HEK293 (cell line): ENCODE measurements around the gene HHAT.

Experiments used
- HOXA7 ChIP-seq: sonication (generic); formaldehyde crosslinking; IDR thresholded peaks from 2 replicates; pipeline ENCODE4 v1.8.1; 2022; ENCODE audit warnings: missing genetic modification reagents, borderline replicate concordance
- MEIS1 ChIP-seq: sonication (generic); formaldehyde crosslinking; IDR thresholded peaks from 2 replicates; pipeline ENCODE4 v1.8.1; 2022; ENCODE audit warnings: missing genetic modification reagents, mild to moderate bottlenecking, borderline replicate concordance
- MZF1 ChIP-seq: fragments of 450-650 bp; formaldehyde crosslinking; IDR thresholded peaks from 2 replicates; pipeline ENCODE4 v1.5.1; 2017; ENCODE audit warnings: missing biosample characterization, missing genetic modification characterization, borderline replicate concordance
- SALL2 ChIP-seq: fragments of 450-650 bp; formaldehyde crosslinking; IDR thresholded peaks from 2 replicates; pipeline ENCODE4 v1.5.0; 2017; ENCODE audit warnings: missing biosample characterization, mild to moderate bottlenecking, missing genetic modification characterization, borderline replicate concordance
- ZNF140 ChIP-seq: fragments of 450-650 bp; formaldehyde crosslinking; IDR thresholded peaks from 2 replicates; pipeline ENCODE4 v1.5.1; 2016; ENCODE audit warnings: missing biosample characterization, missing genetic modification characterization
- ZNF174 ChIP-seq: fragments of 450-650 bp; formaldehyde crosslinking; IDR thresholded peaks from 2 replicates; pipeline ENCODE4 v1.5.0; 2017; ENCODE audit warnings: missing biosample characterization, mild to moderate bottlenecking, missing genetic modification characterization
- ZNF404 ChIP-seq: fragments of 450-650 bp; formaldehyde crosslinking; IDR thresholded peaks from 2 replicates; pipeline ENCODE4 v1.5.1; 2017; ENCODE audit warnings: missing biosample characterization, missing genetic modification characterization
- ZNF629 ChIP-seq: fragments of 450-650 bp; formaldehyde crosslinking; IDR thresholded peaks from 2 replicates; pipeline ENCODE4 v1.5.1; 2017; ENCODE audit warnings: missing biosample characterization, missing genetic modification characterization
- ZNF670 ChIP-seq: fragments of 450-650 bp; formaldehyde crosslinking; IDR thresholded peaks from 2 replicates; pipeline ENCODE4 v1.5.1; 2016; ENCODE audit warnings: missing biosample characterization, missing genetic modification characterization, low read depth
- TF ChIP-seq, protein P1 (sequence below): fragments of 450-650 bp; formaldehyde crosslinking; IDR thresholded peaks from 2 replicates; pipeline ENCODE4 v1.5.1; 2016; ENCODE audit warnings: missing biosample characterization, missing genetic modification characterization, low read depth
- TF ChIP-seq, protein P2 (sequence below): sonication (generic); formaldehyde crosslinking; IDR thresholded peaks from 2 replicates; pipeline ENCODE4 v1.8.1; 2022; ENCODE audit warnings: mild to moderate bottlenecking, moderate library complexity, missing genetic modification reagents
- TF ChIP-seq, protein P3 (sequence below): fragments of 450-650 bp; formaldehyde crosslinking; IDR thresholded peaks from 2 replicates; pipeline ENCODE4 v1.5.1; 2016; ENCODE audit warnings: missing biosample characterization, missing genetic modification characterization
- TF ChIP-seq, protein P4 (sequence below): fragments of 450-650 bp; formaldehyde crosslinking; IDR thresholded peaks from 2 replicates; pipeline ENCODE4; 2016; ENCODE audit warnings: missing biosample characterization, missing genetic modification characterization
- TF ChIP-seq, protein P5 (sequence below): fragments of 450-650 bp; formaldehyde crosslinking; IDR thresholded peaks from 2 replicates; pipeline ENCODE4 v1.5.1; 2016; ENCODE audit warnings: missing biosample characterization, missing genetic modification characterization, low read depth

DNA sequence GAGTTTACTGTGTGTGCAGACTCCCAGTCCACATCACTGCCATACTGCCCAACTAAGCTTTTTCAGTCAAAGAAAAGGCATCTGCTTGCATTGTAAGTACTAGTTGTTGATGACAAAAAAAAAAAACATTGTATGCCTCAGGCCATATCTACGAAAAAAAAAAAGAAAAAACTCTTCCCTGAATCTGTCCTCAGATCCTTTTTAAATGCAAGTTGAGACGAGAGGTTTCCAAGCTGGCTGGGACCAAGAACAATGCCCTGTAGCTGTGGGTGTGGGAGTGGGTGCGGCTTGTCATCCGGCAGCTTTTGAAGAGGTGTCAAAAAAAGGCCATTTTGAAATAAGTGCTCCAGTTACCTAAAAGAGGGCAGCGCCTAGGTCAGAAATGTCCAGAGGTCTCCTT is 29.2 kb upstream of the HHAT start:
- TF ChIP-seq, protein P1, sequence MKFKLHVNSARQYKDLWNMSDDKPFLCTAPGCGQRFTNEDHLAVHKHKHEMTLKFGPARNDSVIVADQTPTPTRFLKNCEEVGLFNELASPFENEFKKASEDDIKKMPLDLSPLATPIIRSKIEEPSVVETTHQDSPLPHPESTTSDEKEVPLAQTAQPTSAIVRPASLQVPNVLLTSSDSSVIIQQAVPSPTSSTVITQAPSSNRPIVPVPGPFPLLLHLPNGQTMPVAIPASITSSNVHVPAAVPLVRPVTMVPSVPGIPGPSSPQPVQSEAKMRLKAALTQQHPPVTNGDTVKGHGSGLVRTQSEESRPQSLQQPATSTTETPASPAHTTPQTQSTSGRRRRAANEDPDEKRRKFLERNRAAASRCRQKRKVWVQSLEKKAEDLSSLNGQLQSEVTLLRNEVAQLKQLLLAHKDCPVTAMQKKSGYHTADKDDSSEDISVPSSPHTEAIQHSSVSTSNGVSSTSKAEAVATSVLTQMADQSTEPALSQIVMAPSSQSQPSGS = no peak
- TF ChIP-seq, protein P2, sequence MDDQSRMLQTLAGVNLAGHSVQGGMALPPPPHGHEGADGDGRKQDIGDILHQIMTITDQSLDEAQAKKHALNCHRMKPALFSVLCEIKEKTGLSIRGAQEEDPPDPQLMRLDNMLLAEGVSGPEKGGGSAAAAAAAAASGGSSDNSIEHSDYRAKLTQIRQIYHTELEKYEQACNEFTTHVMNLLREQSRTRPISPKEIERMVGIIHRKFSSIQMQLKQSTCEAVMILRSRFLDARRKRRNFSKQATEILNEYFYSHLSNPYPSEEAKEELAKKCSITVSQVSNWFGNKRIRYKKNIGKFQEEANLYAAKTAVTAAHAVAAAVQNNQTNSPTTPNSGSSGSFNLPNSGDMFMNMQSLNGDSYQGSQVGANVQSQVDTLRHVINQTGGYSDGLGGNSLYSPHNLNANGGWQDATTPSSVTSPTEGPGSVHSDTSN = no peak
- TF ChIP-seq, protein P3, sequence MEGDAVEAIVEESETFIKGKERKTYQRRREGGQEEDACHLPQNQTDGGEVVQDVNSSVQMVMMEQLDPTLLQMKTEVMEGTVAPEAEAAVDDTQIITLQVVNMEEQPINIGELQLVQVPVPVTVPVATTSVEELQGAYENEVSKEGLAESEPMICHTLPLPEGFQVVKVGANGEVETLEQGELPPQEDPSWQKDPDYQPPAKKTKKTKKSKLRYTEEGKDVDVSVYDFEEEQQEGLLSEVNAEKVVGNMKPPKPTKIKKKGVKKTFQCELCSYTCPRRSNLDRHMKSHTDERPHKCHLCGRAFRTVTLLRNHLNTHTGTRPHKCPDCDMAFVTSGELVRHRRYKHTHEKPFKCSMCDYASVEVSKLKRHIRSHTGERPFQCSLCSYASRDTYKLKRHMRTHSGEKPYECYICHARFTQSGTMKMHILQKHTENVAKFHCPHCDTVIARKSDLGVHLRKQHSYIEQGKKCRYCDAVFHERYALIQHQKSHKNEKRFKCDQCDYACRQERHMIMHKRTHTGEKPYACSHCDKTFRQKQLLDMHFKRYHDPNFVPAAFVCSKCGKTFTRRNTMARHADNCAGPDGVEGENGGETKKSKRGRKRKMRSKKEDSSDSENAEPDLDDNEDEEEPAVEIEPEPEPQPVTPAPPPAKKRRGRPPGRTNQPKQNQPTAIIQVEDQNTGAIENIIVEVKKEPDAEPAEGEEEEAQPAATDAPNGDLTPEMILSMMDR = no peak
- TF ChIP-seq HOXA7 (CRISPR knock-in tag) (no peak), ZNF629 (no peak), SALL2 (tag by site-specific recombination) (no peak), ZNF140 (tag by site-specific recombination) (no peak), MEIS1 (CRISPR knock-in tag) (no peak), ZNF404 (tag by site-specific recombination) (no peak), ZNF670 (tag by site-specific recombination) (no peak), MZF1 (tag by site-specific recombination) (no peak), ZNF174 (tag by site-specific recombination) (no peak)
- TF ChIP-seq, protein P4, sequence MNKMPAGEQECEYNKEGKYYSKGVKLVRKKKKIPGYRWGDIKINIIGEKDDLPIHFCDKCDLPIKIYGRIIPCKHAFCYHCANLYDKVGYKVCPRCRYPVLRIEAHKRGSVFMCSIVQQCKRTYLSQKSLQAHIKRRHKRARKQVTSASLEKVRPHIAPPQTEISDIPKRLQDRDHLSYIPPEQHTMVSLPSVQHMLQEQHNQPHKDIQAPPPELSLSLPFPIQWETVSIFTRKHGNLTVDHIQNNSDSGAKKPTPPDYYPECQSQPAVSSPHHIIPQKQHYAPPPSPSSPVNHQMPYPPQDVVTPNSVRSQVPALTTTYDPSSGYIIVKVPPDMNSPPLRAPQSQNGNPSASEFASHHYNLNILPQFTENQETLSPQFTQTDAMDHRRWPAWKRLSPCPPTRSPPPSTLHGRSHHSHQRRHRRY (tag by site-specific recombination) = no peak
- TF ChIP-seq, protein P5, sequence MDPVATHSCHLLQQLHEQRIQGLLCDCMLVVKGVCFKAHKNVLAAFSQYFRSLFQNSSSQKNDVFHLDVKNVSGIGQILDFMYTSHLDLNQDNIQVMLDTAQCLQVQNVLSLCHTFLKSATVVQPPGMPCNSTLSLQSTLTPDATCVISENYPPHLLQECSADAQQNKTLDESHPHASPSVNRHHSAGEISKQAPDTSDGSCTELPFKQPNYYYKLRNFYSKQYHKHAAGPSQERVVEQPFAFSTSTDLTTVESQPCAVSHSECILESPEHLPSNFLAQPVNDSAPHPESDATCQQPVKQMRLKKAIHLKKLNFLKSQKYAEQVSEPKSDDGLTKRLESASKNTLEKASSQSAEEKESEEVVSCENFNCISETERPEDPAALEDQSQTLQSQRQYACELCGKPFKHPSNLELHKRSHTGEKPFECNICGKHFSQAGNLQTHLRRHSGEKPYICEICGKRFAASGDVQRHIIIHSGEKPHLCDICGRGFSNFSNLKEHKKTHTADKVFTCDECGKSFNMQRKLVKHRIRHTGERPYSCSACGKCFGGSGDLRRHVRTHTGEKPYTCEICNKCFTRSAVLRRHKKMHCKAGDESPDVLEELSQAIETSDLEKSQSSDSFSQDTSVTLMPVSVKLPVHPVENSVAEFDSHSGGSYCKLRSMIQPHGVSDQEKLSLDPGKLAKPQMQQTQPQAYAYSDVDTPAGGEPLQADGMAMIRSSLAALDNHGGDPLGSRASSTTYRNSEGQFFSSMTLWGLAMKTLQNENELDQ (tag by site-specific recombination) = no peak
